ENCODE measurements around the gene SCARB1.

SCARB1 gene

GRCh38 chr12:124867401-124867930, 3.8 kb upstream of the SCARB1 start:
- TF ChIP-seq ESRRG (CRISPR knock-in tag; IDR thresholded peaks at IDR 0.05) (no peak), TOX (CRISPR knock-in tag; IDR thresholded peaks at IDR 0.05; ENCODE audit: borderline replicate concordance) (no peak), ZNF8 (CRISPR knock-in tag; IDR thresholded peaks at IDR 0.05) (no peak), OSR1 (CRISPR knock-in tag; IDR thresholded peaks at IDR 0.05) (no peak), ZFP3 (CRISPR knock-in tag; IDR thresholded peaks at IDR 0.05) (no peak), PPARA (CRISPR knock-in tag; IDR thresholded peaks at IDR 0.05; ENCODE audit: borderline replicate concordance) (no peak), ZNF70 (CRISPR knock-in tag; IDR thresholded peaks at IDR 0.05) (no peak), TSHZ2 (CRISPR knock-in tag; IDR thresholded peaks at IDR 0.05) (no peak), ARNTL (CRISPR knock-in tag; IDR thresholded peaks at IDR 0.05; ENCODE audit: borderline replicate concordance, low read depth) (no peak), ZNF565 (CRISPR knock-in tag; conservative IDR thresholded peaks at IDR 0.05; ENCODE audit: low read depth) (no peak), BACH2 (CRISPR knock-in tag; IDR thresholded peaks at IDR 0.05; ENCODE audit: borderline replicate concordance) (no peak)
- TF ChIP-seq, protein P1, sequence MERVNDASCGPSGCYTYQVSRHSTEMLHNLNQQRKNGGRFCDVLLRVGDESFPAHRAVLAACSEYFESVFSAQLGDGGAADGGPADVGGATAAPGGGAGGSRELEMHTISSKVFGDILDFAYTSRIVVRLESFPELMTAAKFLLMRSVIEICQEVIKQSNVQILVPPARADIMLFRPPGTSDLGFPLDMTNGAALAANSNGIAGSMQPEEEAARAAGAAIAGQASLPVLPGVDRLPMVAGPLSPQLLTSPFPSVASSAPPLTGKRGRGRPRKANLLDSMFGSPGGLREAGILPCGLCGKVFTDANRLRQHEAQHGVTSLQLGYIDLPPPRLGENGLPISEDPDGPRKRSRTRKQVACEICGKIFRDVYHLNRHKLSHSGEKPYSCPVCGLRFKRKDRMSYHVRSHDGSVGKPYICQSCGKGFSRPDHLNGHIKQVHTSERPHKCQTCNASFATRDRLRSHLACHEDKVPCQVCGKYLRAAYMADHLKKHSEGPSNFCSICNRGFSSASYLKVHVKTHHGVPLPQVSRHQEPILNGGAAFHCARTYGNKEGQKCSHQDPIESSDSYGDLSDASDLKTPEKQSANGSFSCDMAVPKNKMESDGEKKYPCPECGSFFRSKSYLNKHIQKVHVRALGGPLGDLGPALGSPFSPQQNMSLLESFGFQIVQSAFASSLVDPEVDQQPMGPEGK (CRISPR knock-in tag; IDR thresholded peaks at IDR 0.05; ENCODE audit: borderline replicate concordance): no peak
- TF ChIP-seq, protein P2, sequence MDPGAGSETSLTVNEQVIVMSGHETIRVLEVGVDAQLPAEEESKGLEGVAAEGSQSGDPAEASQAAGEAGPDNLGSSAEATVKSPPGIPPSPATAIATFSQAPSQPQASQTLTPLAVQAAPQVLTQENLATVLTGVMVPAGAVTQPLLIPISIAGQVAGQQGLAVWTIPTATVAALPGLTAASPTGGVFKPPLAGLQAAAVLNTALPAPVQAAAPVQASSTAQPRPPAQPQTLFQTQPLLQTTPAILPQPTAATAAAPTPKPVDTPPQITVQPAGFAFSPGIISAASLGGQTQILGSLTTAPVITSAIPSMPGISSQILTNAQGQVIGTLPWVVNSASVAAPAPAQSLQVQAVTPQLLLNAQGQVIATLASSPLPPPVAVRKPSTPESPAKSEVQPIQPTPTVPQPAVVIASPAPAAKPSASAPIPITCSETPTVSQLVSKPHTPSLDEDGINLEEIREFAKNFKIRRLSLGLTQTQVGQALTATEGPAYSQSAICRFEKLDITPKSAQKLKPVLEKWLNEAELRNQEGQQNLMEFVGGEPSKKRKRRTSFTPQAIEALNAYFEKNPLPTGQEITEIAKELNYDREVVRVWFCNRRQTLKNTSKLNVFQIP (CRISPR knock-in tag; IDR thresholded peaks at IDR 0.05; ENCODE audit: borderline replicate concordance, low read depth): no peak
- TF ChIP-seq, protein P3, sequence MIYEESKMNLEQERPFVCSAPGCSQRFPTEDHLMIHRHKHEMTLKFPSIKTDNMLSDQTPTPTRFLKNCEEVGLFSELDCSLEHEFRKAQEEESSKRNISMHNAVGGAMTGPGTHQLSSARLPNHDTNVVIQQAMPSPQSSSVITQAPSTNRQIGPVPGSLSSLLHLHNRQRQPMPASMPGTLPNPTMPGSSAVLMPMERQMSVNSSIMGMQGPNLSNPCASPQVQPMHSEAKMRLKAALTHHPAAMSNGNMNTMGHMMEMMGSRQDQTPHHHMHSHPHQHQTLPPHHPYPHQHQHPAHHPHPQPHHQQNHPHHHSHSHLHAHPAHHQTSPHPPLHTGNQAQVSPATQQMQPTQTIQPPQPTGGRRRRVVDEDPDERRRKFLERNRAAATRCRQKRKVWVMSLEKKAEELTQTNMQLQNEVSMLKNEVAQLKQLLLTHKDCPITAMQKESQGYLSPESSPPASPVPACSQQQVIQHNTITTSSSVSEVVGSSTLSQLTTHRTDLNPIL (CRISPR knock-in tag; IDR thresholded peaks at IDR 0.05; ENCODE audit: low read depth): no peak
- ATAC-seq: no peak

DNA sequence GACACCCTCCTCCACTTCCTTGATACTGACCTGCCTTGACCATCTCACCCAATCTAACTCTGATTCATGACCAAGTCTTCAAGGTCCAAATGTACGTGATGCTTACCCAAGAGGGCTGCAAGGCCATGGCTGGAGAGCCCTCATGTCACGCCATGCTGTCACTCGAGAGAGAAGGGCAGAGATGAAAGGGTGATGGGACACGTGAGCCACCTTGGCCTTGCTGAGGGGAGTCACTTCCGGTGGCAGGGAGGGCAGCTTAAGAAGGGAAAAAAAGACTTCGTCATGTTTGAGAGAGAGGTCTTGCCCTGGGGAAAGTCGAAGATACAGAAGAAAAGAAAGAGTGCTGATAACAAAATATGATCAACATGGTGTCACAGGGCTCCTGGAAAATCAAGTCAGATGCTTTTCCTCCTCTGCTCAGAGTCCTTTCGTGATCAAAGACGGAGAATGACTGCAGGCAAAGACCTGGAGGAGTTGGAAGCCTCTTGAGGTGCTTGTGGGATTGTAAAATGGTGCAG, 3.3 kb upstream of the SCARB1 start:
- no peak for ATAC-seq
- no peak for TF ChIP-seq BACH2 (CRISPR knock-in tag; IDR thresholded peaks at IDR 0.05; ENCODE audit: borderline replicate concordance)
- TF ChIP-seq GLIS3 (CRISPR knock-in tag; IDR thresholded peaks at IDR 0.05): no peak
- no peak for TF ChIP-seq PPARA (CRISPR knock-in tag; IDR thresholded peaks at IDR 0.05; ENCODE audit: borderline replicate concordance)
- TF ChIP-seq ZNF70 (CRISPR knock-in tag; IDR thresholded peaks at IDR 0.05): no peak
- TF ChIP-seq RARB (CRISPR knock-in tag; IDR thresholded peaks at IDR 0.05): no peak
- no peak for TF ChIP-seq SNAI2 (CRISPR knock-in tag; IDR thresholded peaks at IDR 0.05)
- TF ChIP-seq, protein P1 (CRISPR knock-in tag; IDR thresholded peaks at IDR 0.05; ENCODE audit: borderline replicate concordance): no peak
- TF ChIP-seq ZFP3 (CRISPR knock-in tag; IDR thresholded peaks at IDR 0.05): no peak
- TF ChIP-seq ZNF8 (CRISPR knock-in tag; IDR thresholded peaks at IDR 0.05): no peak
- no peak for TF ChIP-seq ZC3H10 (CRISPR knock-in tag; IDR thresholded peaks at IDR 0.05)
- TF ChIP-seq OSR1 (CRISPR knock-in tag; IDR thresholded peaks at IDR 0.05): no peak
- TF ChIP-seq TCF4 (CRISPR knock-in tag; IDR thresholded peaks at IDR 0.05; ENCODE audit: borderline replicate concordance): no peak
- no peak for TF ChIP-seq ESRRG (CRISPR knock-in tag; IDR thresholded peaks at IDR 0.05)
